PFSK-1 (cell line): ENCODE results near the gene NAV2.

Experiments
- FOXP2 ChIP-seq: optimal IDR thresholded peaks from 2 replicates; pipeline ENCODE3; 2011; ENCODE audit warnings: borderline replicate concordance, control low read depth, inconsistent platforms; ENCODE audit not compliant: insufficient read depth; ENCODE audit errors: extremely low read length, extremely low read depth
- POLR2AphosphoS5 ChIP-seq: IDR thresholded peaks from 2 replicates; pipeline ENCODE4 v1.6.1; 2012; ENCODE audit warnings: low read depth, mild to moderate bottlenecking, control low read depth, low read length, moderate library complexity
- REST ChIP-seq, 2 experiments: IDR thresholded peaks; 2 replicates each; pipeline versions ENCODE4 v1.6.1 to v1.8.0; 2011 to 2012; ENCODE audit warnings: low read depth in 2 of 2, low read length in 2 of 2, control low read depth in 1 of 2, inconsistent platforms in 1 of 2, mild to moderate bottlenecking in 1 of 2, moderate library complexity in 1 of 2; ENCODE audit not compliant: insufficient read depth in 1 of 2
- SIN3A ChIP-seq: IDR thresholded peaks from 2 replicates; pipeline ENCODE4 v1.6.1; 2012; ENCODE audit warnings: mild to moderate bottlenecking, low read length, moderate library complexity, borderline replicate concordance; ENCODE audit not compliant: insufficient read depth
- TAF1 ChIP-seq: IDR thresholded peaks from 2 replicates; pipeline ENCODE4 v1.6.1; 2012; ENCODE audit warnings: low read length, control low read depth, borderline replicate concordance; ENCODE audit not compliant: insufficient read depth

NAV2 gene

GRCh38 chr11:20032127-20032526 is 319.5 kb downstream of the NAV2 start:
- TF ChIP-seq SIN3A (no peak), POLR2AphosphoS5 (no peak), TAF1 (no peak), FOXP2 (no peak), REST (IDR thresholded peaks at IDR 0.05; ENCODE audit: insufficient read depth in 1 of 2, low read depth in 2 of 2, low read length in 2 of 2) (no peak)

GRCh38 chr11:20032577-20033260 is 320.1 kb downstream of the NAV2 start:
- TF ChIP-seq FOXP2 (no peak), REST (IDR thresholded peaks at IDR 0.05; ENCODE audit: insufficient read depth in 1 of 2, low read depth in 2 of 2, low read length in 2 of 2) (no peak), SIN3A (no peak), POLR2AphosphoS5 (no peak), TAF1 (no peak)

- TF ChIP-seq POLR2AphosphoS5: no peak
- TF ChIP-seq SIN3A: no peak
- no peak for TF ChIP-seq TAF1
- TF ChIP-seq FOXP2: no peak
- TF ChIP-seq REST (IDR thresholded peaks at IDR 0.05; ENCODE audit: insufficient read depth in 1 of 2, low read depth in 2 of 2, low read length in 2 of 2): no peak
These were observed 321.2 kb downstream of the NAV2 start for GRCh38 chr11:20033806-20034205.

GRCh38 chr11:20034941-20035340 is 322.3 kb downstream of the NAV2 start:
- TF ChIP-seq POLR2AphosphoS5 (no peak), REST (IDR thresholded peaks at IDR 0.05; ENCODE audit: insufficient read depth in 1 of 2, low read depth in 2 of 2, low read length in 2 of 2) (no peak), TAF1 (no peak), FOXP2 (no peak), SIN3A (no peak)
